HG02938 (cell line): ENCODE data around the gene KLK5.
"Not testable (repeated sequence)": the region's sequence is repeated elsewhere in the genome, so short reads cannot be mapped to it uniquely, and the experiment has no call there.

Experiments
- ATAC-seq: cut with Tn5 transposase; IDR thresholded peaks from one replicate; pipeline ENCODE4 v1.9.1; 2021; ENCODE audit warnings: mild to moderate bottlenecking, moderate library complexity; ENCODE audit not compliant: unreplicated experiment

KLK5 gene

GRCh38 chr19:50952910-50953309 lies at the start of gene KLK5:
KLK5 (minus strand) TSS chr19:50953038; CDS start chr19:50952657, 381 bp downstream.
- ATAC-seq, result no peak

GRCh38 chr19:51002089-51002532 lies 49.3 kb upstream of the KLK5 start:
- no peak for ATAC-seq

GRCh38 chr19:51001515-51001914 lies 48.7 kb upstream of the KLK5 start, which contains the start of gene KLK8:
KLK8 (minus strand) TSS chr19:51001604; CDS start chr19:51001167, 437 bp downstream.
- ATAC-seq, result no peak

GRCh38 chr19:51000981-51001380 lies 48.1 kb upstream of the KLK5 start:
- ATAC-seq, result no peak

GRCh38 chr19:51000426-51000825 lies 47.6 kb upstream of the KLK5 start:
- ATAC-seq, result no peak

GRCh38 chr19:50998686-50999085 lies 45.8 kb upstream of the KLK5 start:
- ATAC-seq, result no peak

DNA sequence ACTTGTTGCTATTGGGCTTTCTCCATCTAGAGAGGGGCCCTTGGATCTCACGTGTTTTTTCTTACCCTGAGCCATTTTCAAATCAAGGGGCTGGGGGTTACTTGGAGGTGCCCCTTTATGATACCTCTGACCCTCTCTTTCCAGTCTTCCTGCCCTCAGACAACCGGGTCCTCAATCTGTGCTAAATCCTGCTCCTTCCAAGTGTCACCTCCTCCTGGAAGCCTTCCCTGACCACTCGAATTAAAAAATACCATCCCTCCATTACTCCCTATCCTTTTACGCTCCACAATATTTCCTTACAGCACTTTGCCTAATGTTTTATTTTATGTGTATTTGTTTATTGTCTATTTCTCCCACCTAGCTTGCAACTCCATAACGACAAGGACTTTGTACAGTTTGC lies 45.2 kb upstream of the KLK5 start:
- ATAC-seq, result no peak

GRCh38 chr19:50994129-50994528 lies 41.3 kb upstream of the KLK5 start:
- no peak for ATAC-seq

DNA sequence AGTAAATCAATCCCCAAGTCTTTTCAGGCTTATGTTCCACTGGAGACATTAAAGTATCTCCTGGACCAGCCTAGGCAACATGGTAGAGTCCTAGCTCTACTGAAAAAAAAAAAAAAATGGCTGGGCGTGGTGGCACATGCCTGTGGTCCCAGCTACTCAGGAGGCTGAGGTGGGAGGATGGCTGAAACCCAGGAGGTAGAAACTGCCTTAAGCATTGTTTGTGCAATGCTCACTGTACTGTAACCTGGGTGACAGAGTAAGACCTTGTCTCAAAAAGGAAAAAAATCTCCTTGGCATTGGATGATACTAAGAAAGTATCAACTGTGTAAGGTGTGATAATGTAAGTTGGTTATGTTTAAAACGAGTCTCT lies 39.8 kb upstream of the KLK5 start:
- ATAC-seq, result no peak

GRCh38 chr19:50984416-50984815 lies 31.6 kb upstream of the KLK5 start:
- ATAC-seq, result not testable (repeated sequence)

- no peak for ATAC-seq
These were observed 30.9 kb upstream of the KLK5 start, which contains the start of gene KLK7 for GRCh38 chr19:50983625-50984292. KLK7 (minus strand) TSS chr19:50983917; CDS start chr19:50982399, 1,518 bp downstream.

DNA sequence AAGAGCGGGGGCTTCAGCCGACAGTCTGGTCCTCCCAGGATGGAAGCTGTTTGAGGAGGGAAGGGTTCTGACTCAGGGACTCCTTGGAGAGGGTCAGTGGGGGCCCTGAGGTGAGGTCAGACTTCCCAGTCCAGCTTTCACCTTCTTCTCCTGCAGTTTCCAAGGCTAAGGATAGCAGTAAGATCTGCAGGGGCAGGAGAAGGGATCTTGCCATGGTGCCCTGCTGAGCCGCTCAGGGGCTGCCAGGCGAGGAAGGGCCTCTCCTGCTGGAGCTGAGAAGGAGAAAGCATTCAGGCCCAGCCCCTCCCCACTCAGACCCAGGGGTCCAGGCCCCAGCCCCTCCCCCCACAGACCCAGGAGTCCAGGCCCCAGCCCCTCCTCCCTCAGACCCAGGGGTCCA lies 29.3 kb upstream of the KLK5 start:
- no peak for ATAC-seq

- ATAC-seq, result no peak
These were observed 28.8 kb upstream of the KLK5 start for GRCh38 chr19:50981587-50982146.

GRCh38 chr19:50980208-50980607 lies 27.4 kb upstream of the KLK5 start:
- ATAC-seq, result no peak

DNA sequence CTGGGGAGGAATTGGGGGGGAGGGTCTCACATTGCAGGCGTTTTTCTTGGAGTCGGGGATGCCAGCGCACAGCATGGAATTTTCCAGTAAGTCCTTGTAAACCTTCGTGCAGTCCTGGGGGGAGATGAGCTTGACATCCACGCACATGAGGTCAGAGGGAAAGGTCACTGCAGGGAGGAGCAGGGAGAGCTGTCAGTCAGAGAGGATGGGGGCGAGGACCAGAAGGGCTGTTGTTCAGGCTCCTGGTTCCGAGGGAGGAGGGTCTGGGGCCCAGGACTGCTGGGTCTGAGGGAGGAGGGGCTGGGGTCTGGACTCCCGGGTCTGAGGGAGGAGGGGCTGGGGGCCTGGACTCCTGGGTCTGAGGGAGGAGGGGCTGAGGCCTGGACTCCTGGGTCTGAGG lies 26.9 kb upstream of the KLK5 start:
- no peak for ATAC-seq

DNA sequence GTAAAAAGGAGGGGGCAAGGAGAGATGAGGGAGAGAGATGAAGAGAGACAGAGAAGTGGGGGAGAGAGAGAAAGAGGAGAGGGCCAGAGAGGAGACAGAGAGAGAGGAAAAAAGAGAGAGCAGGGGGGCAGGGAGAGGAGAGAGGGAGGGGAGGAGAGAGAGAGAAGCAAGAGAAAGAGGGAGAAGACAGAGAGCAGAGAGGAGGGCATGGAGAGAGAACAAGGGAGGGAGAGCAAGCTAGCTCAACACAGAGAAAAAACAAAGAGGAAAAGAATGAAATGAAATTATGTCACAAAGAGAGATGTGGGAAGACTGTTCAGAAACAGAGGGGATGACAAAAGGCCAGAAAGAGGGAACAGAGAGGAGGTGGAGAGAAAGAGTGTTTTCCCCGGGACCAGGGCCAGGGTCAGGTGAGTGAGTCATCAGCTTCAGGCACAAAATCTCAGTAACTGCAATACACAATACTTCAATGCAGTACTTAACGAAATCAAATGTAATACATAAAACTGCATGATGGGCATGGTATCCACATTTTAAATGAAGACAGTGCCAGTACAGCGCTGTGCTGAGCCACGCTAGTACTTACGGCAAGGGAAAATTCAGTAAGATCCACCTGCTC lies 26.0 kb upstream of the KLK5 start:
- ATAC-seq, result no peak

DNA sequence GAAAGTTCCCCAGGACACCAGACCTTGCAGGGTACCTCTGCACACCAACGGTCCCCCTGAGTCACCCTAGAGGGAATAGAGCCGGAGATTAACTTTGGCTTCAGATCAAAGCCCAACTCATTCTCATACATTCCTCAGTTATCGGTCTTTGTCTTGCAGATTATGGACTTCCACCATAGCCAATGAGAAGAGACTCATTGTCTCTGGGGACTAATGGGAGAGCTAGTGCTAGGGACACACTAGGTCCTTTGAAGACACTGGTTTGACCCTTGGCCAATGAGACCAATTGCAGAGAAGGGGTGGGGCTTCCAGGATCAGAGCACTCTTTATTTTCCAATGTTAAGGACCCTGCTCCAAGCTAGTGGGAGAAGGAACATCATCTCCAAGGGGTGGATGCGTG lies 24.8 kb upstream of the KLK5 start:
- no peak for ATAC-seq

DNA sequence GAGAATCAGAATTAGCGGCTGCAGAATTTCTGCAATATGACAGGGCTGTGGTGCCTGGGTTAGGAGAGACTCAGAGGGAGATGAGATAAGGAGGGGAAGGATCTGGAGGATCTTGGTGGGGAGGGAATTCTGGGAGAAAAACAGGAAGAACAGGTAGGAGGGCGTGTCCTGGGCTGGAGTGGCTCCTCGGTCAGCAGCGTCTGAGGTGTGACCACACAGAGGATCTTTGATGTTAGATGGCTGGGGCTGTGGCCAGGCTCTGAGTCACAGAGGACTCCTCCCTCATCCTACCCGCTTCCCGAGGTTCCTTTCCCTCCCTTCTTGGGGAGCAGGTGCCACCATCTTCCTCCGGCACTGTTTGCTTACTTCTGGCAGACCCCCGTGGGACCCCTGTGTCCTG lies 22.9 kb upstream of the KLK5 start:
- no peak for ATAC-seq

DNA sequence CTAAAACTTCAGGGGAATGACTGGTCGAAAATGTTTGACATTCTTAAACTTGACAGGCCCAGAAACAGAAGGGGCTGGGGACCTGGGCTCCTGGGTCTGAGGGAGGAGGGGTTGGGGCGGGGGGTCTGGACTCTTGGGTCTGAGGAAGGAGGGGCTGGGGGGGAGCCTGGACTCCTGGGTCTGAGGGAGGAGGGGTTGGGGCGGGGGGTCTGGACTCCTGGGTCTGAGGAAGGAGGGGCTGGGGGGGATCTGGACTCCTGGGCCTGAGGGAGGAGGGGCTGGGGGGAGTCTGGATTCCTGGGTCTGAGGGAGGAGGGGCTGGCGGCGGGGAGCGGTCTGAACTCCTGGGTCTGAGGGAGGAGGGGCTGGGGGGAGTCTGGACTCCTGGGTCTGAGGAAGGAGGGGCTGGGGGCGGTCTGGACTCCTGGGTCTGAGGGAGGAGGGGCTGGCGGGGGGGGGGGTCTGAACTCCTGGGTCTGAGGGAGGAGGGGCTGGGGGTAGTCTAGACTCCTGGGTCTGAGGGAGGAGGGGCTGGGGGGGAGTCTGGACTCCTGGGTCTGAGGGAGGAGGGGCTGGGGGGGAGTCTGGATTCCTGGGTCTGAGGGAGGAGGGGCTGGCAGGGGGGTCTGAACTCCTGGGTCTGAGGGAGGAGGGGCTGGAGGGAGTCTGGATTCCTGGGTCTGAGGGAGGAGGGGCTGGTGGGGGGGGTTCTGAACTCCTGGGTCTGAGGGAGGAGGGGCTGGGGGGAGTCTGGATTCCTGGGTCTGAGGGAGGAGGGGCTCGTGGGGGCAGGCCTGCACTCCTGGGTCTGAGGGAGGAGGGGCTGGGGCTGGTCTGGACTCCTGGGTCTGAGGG lies 22.1 kb upstream of the KLK5 start:
- no peak for ATAC-seq

- ATAC-seq, result no peak
These were observed 20.0 kb upstream of the KLK5 start for GRCh38 chr19:50972795-50973376.

- not testable (repeated sequence) for ATAC-seq
These were observed 17.0 kb upstream of the KLK5 start for GRCh38 chr19:50969810-50970209.
